OCI-LY3 (cell line): ENCODE data around the gene KCNJ12.
"Not testable (repeated sequence)": the region's sequence is repeated elsewhere in the genome, so short reads cannot be mapped to it uniquely, and the experiment has no call there.

Experiments
- H2AFZ ChIP-seq: fragments of 200-600, 300-600 bp; shearing (Covaris generic); 2 replicates; pipeline ENCODE4 v1.6.0; 2014; ENCODE audit warnings: antibody characterized with exemption, low read depth, low read length
- H3K27ac ChIP-seq: fragments of 200-600, 300-600 bp; sonication (generic); 2 replicates; pipeline ENCODE4 v1.5.1; 2014; ENCODE audit warnings: mild to moderate bottlenecking, low read length, moderate library complexity, mixed read lengths
- H3K27me3 ChIP-seq: fragments of 200-600, 300-600 bp; sonication (generic); 2 replicates; pipeline ENCODE4 v1.6.1; 2014; ENCODE audit warnings: low read depth, low read length, mixed read lengths
- H3K36me3 ChIP-seq: fragments of 200-600, 300-600 bp; sonication (generic); replicated peaks from 2 replicates; pipeline ENCODE3; 2014; ENCODE audit warnings: low read depth, low read length, mixed read lengths
- H3K4me1 ChIP-seq: fragments of 300-600, 200-600 bp; sonication (generic); 2 replicates; pipeline ENCODE4 v1.6.1; 2014; ENCODE audit warnings: low read length, mixed read lengths
- H3K4me2 ChIP-seq: fragments of 200-600, 300-600 bp; sonication (generic); 2 replicates; pipeline ENCODE4 v1.6.1; 2014; ENCODE audit warnings: low read length, mixed read lengths
- H3K4me3 ChIP-seq: fragments of 300-600, 200-600 bp; sonication (generic); 2 replicates; pipeline ENCODE4 v1.5.1; 2014; ENCODE audit warnings: antibody characterized with exemption, mild to moderate bottlenecking, low read length, moderate library complexity
- H3K79me2 ChIP-seq: fragments of 300-600, 200-600 bp; shearing (Covaris generic); 2 replicates; pipeline ENCODE4 v1.6.1; 2014; ENCODE audit warnings: mild to moderate bottlenecking, low read length, mixed read lengths
- H3K9ac ChIP-seq: fragments of 300-600, 200-600 bp; shearing (Covaris generic); 2 replicates; pipeline ENCODE4 v1.6.0; 2014; ENCODE audit warnings: mild to moderate bottlenecking, low read length, moderate library complexity
- H3K9me3 ChIP-seq: fragments of 200-600, 300-600 bp; shearing (Covaris generic); 2 replicates; pipeline ENCODE4 v1.6.1; 2014; ENCODE audit warnings: low read length, mixed read lengths; ENCODE audit not compliant: insufficient read depth
- H4K20me1 ChIP-seq: fragments of 200-600, 300-600 bp; sonication (generic); 2 replicates; pipeline ENCODE4 v1.6.1; 2016; ENCODE audit warnings: low read length, mixed read lengths; ENCODE audit not compliant: insufficient read depth
- EZH2phosphoT487 ChIP-seq: fragments of 200-600 bp; shearing (Covaris generic); IDR thresholded peaks from 2 replicates; pipeline ENCODE4 v1.6.1; 2018; ENCODE audit warnings: antibody characterized with exemption, mixed run types, low read depth
- TF ChIP-seq, protein P1 (sequence below): fragments of 200-600, 300-600 bp; sonication (generic); IDR thresholded peaks from 2 replicates; pipeline ENCODE4 v1.5.1; 2014; ENCODE audit warnings: antibody characterized with exemption, low read length, low read depth

KCNJ12 gene

DNA sequence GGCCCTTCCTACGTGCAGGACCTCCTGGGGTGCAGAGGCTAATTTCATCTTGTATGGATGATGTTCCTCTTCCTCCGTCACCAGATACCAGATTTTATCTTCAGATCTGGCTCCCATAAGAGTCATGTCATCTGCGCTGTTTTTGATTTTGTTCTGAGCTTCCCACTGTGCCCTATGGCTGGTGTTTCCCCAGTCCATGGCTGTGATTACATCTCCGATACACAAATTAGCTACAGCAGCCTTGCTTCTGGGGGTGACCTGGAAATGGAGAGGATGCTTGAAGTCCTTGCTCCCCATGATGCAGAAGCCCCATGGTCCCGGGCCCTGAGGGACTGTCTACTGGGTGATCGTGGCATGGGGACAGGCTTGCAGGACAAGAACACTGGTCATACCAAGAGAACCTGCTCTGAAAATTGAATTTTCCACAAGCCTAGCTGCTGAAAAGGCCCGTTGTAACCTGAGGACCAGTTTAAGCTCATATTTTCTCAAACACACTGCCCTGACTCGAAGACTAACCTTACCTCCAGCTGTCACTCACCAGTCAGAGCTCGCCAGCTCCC, 69.0 kb downstream of the KCNJ12 start:
- Histone ChIP-seq H3K79me2 (no peaks in the 10 kb centered on the region), H4K20me1 (no peaks in the 10 kb centered on the region), H3K36me3 (no peaks in the 10 kb centered on the region), H3K9me3 (no peaks in the 10 kb centered on the region), H3K4me3 (no peak overlapping the region), H3K4me1 (no peaks in the 10 kb centered on the region), H2AFZ (no peak overlapping the region), H3K27me3 (no peaks in the 10 kb centered on the region), H3K27ac (no peak overlapping the region), H3K9ac (no peak overlapping the region), H3K4me2 (no peak overlapping the region)
- no peak for TF ChIP-seq EZH2phosphoT487
- TF ChIP-seq, protein P1, sequence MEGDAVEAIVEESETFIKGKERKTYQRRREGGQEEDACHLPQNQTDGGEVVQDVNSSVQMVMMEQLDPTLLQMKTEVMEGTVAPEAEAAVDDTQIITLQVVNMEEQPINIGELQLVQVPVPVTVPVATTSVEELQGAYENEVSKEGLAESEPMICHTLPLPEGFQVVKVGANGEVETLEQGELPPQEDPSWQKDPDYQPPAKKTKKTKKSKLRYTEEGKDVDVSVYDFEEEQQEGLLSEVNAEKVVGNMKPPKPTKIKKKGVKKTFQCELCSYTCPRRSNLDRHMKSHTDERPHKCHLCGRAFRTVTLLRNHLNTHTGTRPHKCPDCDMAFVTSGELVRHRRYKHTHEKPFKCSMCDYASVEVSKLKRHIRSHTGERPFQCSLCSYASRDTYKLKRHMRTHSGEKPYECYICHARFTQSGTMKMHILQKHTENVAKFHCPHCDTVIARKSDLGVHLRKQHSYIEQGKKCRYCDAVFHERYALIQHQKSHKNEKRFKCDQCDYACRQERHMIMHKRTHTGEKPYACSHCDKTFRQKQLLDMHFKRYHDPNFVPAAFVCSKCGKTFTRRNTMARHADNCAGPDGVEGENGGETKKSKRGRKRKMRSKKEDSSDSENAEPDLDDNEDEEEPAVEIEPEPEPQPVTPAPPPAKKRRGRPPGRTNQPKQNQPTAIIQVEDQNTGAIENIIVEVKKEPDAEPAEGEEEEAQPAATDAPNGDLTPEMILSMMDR = no peak

DNA sequence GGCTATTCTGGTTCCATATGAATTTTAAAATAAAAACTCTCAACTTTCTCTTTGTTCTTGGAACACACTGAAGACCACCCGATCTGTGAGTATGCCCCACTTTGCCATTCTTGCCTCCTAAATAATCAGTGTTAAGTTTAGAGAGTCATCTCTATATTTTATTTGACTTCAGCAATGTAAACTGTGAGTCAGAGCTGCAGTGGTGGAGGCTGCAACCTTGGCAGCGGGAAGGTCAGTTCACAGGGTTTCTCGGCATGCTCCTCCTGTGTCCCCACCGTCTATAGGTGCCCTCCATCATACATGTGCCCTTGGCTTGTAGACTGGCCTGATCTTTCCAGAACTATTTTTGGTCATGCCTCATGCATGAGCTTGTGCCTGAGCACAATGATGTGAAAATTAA, 71.4 kb downstream of the KCNJ12 start:
- not testable (repeated sequence) for H3K36me3 ChIP-seq, H4K20me1 ChIP-seq, H3K9me3 ChIP-seq, H3K9ac ChIP-seq, H3K79me2 ChIP-seq, H3K4me3 ChIP-seq, H3K27me3 ChIP-seq, H3K27ac ChIP-seq, H3K4me1 ChIP-seq, H2AFZ ChIP-seq, H3K4me2 ChIP-seq

DNA sequence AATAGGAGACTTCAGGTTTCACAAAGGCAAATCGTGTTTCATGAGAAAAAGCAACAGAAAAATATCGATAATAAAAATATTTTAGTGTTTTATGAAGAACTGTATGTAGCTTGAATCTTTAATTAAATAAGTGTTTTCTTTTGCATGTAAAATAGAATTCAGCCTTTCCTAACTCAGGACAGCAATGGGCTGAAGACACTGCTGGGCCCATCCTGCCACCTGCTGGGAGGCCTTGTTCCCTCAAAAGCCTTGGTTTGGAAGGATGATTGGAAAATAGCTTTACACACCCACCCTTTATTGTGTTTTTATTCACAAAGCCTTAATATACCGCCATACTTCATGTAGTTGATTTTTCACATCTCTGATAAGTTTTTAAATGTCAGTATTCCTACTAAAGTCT, 73.7 kb downstream of the KCNJ12 start:
- H3K4me3 ChIP-seq, H3K79me2 ChIP-seq, H4K20me1 ChIP-seq, H3K27me3 ChIP-seq, H2AFZ ChIP-seq, H3K9ac ChIP-seq, H3K27ac ChIP-seq, H3K4me2 ChIP-seq, H3K4me1 ChIP-seq, H3K9me3 ChIP-seq, H3K36me3 ChIP-seq: not testable (repeated sequence)

DNA sequence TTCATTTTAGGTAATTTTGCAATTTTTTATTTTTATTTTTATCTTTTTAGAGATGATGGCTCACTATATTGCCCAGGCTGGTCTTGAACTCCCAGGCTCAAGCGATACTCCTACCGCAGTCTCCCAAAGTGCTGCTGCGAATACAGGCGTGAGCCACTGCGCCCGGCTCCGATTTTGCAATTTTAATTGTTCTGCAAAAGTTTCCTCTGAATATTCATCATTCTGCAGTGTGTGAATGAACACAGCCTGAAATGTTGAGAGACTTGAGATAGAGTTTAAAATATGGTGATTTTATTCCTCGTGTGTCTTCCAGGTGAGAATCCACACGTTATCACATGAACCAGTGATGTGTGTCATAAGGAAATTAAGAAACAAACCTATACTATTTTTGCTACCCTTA, 75.8 kb downstream of the KCNJ12 start:
- H4K20me1 ChIP-seq = no peaks in the 10 kb centered on the region
- no peaks in the 10 kb centered on the region for H3K79me2 ChIP-seq
- H3K4me1 ChIP-seq = no peaks in the 10 kb centered on the region
- no peak overlapping the region for H3K27ac ChIP-seq
- no peak overlapping the region for H2AFZ ChIP-seq
- no peak overlapping the region for H3K4me2 ChIP-seq
- no peaks in the 10 kb centered on the region for H3K27me3 ChIP-seq
- H3K9ac ChIP-seq = no peak overlapping the region
- no peaks in the 10 kb centered on the region for H3K9me3 ChIP-seq
- no peak for TF ChIP-seq EZH2phosphoT487
- TF ChIP-seq, protein P1 = no peak
- H3K4me3 ChIP-seq = no peak overlapping the region
- no peaks in the 10 kb centered on the region for H3K36me3 ChIP-seq

DNA sequence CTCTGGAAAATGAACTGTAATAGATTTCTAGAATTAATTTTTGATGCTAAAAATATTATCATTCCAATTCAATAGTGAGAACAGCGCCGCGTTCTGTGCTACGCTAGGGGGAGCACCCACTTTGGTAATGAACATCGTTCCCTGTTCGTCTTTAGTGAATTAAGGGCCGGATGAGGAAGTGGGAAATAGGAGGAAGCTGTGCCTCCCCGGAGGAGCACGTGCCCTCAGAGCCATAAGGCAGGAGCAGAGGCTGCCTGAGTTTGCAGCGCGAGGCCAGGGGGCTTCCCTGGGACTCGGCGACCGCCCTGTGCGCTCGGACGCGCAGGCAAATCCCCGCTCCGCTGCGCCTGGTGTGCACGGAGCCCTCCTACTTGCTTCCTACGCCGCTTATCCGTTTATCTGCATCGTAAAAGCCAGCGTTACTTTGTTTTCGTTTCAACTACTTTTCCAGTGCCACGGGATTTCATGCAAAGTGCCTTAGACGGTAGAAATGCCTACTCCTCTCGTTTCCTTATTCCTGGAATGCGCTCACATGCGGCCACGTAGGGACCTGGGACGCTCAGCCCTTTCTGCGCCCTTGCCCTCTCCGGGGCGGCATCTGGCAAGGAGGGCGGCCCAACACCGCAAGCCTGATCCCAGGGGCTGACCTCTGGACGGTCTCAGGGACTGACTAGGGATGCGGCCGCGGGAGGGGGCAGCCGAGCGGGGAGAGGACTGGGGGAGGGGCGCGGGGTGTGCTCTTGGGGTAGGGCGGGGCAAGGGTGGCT, 76.4 kb downstream of the KCNJ12 start:
- H3K9ac ChIP-seq = no peak overlapping the region
- no peaks in the 10 kb centered on the region for H3K27me3 ChIP-seq
- H3K4me1 ChIP-seq = no peaks in the 10 kb centered on the region
- H4K20me1 ChIP-seq = no peaks in the 10 kb centered on the region
- H3K9me3 ChIP-seq = no peaks in the 10 kb centered on the region
- no peak overlapping the region for H3K4me2 ChIP-seq
- H3K79me2 ChIP-seq = no peaks in the 10 kb centered on the region
- no peak overlapping the region for H3K27ac ChIP-seq
- no peaks in the 10 kb centered on the region for H3K36me3 ChIP-seq
- no peak overlapping the region for H2AFZ ChIP-seq
- TF ChIP-seq, protein P1 = no peak
- no peak for TF ChIP-seq EZH2phosphoT487
- H3K4me3 ChIP-seq = no peak overlapping the region
